ENCODE results near the gene GALM.
"Not testable (repeated sequence)": the region's sequence is repeated elsewhere in the genome, so short reads cannot be mapped to it uniquely, and the experiment has no call there.

The GALM gene

DNA sequence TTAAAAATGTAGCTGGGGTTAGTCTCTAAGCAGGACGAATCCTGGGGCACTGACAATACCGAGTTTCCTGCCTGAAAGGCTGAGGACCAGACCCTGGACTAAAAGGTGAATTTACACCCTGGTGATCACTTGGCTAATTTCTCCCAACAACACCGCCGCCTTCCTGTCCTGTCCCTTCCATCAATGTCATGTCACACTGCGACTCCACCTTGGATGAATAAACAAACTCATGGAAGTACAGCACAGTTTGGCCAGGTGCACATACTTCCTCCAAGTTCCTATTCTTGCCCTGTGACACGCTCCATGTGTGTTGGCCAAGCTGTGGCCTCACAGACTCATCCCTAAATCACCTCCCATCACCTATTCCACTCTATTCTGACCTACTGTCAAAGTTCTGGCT is 15.9 kb upstream of the GALM start:
- ATAC-seq = no peak

DNA sequence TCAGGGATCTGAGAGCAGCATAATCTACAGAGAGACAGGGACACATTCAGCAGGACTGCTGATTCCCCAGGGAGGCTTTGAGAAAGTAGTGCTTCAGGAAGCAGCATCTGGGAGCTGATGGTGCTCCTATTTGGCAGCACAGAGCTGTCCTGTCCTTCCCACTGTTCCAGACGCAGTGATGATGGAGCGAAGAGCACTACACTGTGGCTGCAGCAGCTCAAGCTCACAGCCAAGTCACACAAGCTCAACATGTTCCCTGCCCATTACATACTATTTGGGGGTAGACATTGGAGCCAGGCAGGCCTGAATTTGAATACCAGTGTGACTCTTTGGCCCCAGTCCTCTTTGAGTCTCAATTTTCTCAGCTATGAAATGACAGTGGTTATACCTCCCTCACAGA is 15.2 kb upstream of the GALM start:
- no peak for ATAC-seq

DNA sequence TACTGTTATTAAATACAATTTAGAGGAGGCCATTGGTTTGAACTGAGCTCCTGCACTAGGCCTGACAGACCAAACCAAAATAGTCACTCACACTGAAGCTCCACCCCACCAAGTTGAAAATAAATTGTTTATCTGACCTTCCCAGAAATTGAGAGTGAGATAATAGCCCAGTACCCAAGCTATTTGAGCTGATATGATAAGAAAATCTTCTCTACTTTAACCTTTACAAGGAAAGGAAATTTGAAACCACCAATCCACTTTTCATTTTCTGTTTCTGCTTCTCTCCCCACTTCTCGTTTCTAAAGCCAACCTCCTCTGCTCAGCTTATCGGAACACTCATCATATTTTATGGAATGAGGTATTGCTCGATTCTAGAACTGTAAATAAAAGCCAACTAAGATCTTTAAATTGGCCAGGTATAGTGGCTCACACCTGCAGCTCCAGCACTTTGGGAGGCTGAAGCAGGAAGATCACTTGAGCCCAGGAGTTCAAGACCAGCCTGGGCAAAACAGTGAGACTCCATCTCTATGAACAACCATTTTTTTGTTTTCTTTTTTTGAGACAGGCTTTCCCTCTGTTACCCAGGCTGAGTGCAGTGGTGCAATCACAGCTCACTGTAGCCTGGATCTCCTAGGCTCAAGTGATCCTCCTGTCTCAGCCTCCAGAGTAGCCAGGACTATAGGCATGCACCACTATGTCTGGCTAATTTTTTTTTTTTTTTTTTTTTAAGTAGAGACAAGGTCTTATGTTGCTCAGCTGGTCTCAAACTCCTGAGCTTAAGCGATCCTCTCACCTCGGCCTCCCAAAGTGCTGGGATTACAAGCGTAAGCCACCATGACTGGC is 13.3 kb upstream of the GALM start:
- peak in 1 of 2 donors; percentile 1 for ATAC-seq

DNA sequence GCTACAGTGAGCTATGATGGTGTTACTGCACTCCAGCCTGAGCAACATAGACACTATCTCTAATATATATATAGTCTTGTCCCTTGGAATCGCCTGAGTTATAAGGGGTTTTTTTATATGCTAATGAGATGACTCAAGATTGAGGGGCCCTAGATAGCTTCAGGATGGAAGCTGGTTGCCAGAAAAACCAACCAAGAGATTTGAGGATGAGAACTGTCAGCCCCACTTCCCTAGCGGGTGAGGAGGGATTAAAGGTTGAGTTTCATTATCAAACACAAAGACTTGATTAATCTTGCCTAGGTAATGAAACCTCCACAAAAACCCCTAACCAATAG is 12.6 kb upstream of the GALM start:
- peak in 1 of 2 donors; percentile 52 for ATAC-seq

DNA sequence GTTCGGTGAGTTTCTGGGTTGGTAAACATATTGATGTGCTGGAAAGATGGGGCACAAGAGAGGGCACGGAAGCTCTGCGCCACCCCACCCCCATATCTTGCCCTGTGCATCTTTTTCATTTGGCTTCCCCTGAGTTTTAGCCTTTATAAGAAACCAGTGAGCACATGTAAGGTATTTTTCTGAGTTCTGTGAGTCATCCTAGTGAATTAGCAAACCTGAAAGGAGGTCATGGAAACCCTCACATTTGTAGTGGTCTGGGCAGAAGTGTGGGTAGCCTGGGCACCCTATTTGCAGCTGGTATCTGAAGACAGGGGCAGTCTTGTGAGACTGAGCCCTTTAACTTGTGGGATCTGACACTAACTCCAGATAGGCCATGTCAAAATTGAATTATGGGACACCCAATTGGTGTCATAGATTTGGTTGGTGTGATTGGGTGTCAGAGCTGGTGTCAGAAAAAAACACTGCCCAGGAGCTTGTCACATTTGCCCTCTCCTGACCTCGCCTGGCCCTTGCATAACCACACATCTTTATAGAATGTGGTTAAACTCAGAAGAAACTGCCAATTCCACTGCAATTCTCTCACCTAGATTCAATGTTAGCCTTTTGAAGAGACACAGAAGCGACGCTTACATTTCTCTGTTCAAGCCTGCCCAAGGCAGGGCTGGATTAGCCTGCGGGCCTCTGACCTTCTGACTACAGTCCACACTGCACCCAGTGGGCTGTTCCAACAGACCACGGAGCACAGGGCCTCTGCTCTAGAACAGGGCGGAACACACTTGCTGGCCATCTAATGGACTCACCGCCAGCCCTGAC is 12.0 kb upstream of the GALM start:
- peak; percentile 83 to 84 for ATAC-seq

DNA sequence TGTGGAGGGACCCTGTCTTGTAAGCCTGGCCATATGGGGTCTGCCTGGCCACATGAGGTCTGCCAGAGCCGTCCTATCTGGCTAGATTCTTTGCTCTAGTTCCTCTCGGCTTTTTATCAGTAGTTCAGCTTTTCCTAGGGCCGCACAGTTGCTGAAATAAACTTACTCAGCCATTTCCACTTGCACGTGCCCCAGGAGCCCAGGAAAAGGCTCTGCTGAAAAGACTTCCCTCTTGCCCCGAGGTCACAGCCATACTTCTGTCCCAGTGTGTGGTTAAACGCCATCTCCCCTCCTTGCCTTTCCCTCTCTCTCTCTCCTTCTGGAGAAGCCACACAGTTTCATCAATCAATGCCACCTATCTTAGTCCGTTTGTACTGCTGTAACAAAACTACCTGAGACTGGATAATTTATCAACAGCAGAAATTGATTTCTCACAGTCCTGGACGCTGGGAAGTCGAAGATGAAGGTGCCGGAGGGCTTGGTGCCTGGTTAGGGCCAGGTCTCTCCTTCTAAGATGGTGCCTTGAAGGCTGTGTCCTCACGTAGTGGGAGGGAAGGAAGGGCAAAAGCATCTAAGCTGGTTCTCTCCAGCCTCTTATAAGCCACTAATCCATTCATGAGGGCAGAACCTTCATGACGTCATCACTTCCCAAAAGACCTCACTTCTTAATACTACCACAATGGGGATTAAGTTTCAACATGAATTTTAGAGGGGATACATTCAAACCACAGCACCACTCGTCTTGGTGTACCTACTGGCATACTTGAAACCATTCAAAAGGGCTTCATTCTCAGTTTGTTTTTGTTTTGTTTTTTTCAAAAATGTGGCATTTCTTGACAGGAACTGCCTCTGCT is 11.2 kb upstream of the GALM start:
- ATAC-seq = no peak

DNA sequence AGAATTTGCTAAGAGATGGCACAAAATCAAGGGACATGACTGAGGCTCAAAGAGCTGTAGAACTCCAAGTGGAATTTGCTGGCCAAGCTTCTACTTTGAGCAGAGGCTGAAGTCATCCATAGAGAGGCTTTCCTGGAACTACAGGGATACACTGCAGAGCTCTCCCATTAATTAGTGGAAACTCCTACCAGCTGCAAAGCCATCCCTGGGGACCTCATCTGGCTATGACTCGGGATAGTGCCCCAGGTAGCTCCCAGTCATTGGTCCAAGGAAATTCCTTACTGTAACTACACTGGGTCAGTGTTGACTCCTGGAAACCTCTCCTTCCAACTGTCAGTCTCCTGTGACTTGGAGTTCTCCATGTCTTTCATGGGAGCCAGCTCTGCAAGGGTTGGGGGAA is 10.5 kb upstream of the GALM start:
- ATAC-seq = no peak

DNA sequence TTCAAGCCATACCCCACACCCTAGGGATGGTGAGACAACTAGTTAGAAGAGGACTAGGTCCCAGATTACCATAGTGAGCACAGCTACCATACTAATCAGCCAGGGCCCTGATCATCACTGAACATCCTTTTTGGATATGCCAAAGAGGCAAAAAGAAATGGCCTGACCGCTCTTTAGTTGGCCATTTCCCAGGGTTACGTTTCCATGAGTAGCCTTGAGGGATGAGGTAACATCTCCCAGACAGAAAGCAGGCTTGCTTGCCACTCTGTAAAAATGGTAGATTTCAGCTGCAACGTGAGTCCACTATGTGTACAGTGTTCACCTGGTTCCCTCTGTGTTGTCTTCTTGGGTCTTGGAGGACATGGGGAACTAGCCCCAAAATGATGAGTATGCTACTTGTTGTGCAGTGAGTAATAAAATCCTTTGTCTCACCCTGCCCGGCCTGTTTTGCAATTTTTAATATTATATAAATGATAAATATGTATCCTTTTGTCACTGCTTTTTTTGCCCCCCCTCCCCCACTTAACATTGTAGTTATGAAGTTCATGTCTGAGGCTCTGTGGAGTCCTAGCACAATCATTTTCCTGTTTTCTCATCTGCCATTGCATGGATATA is 8.9 kb upstream of the GALM start:
- ATAC-seq = no peak

DNA sequence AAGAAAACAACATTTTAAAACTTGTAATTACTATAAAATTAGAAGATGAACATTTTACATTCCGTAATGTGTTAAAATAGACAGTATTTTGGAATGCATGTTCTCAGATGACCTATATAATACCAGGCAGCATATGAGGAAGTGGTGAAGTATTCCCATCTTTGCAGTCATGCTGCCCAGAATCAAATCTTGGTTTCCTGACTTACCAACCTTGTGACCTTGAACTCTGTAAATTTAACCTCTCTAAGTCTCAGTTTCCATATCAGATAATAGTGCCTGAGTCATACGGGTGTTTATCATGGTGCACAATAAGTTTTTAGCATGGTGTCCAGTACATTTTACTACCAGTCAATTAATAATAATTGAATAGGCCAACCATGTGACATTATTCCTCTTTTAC is 7.3 kb upstream of the GALM start:
- ATAC-seq = no peak

DNA sequence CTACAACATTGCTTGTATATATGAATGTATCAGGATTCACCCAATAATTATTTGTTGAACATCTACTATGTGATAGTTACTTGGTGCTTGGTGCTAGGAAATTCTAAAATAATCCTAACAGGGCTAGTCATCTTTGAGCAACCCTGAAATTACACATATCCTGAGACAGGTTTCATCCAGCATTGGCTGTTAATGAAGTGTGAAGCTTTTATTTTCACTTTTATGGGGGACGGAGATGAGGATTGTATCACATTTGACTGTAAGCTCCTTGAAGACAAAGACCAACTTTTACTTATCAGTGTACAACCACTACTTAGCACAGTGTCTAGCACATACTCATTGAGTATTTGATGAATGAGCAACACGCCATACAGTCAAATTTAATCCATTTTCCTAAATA is 6.8 kb upstream of the GALM start:
- peak in 1 of 2 donors; percentile 18 for ATAC-seq

DNA sequence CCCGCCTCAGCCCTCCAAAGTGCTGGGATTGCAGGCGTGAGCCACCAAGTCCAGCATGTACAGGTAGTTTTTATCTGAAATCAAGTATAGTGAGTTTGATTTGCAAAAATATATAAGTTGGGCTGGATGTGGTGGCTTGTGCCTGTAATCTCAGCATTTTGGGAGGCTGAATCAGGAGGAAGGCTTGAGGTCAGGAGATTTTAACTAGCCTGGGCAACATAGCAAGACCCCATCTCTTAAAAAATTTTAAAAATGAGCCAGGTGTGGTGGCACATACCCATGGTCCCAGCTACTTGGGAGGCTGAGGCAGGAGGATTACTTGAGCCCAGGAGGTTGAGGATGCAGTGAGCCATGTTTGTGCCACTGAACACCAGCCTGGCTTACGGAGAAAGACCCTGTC is 5.6 kb upstream of the GALM start:
- no peak for ATAC-seq

DNA sequence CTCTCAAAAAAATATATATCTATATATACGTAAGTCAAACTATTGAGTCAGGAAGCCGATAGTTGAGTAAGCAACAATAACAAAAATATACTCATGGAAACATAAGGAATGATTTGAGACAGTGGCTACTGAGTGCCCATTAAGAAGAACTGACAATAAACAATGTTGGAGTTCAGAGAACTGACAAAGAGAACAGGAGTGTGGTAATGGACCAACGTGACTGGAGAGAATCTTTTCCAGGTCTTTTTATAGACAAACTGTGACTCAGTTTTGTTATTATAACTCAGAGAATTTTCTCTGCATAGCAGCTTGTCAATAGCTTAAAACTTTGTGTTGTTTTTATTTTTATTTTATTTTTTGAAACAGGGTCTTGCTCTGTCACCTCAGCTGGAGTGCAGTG is 4.6 kb upstream of the GALM start:
- no peak for ATAC-seq

DNA sequence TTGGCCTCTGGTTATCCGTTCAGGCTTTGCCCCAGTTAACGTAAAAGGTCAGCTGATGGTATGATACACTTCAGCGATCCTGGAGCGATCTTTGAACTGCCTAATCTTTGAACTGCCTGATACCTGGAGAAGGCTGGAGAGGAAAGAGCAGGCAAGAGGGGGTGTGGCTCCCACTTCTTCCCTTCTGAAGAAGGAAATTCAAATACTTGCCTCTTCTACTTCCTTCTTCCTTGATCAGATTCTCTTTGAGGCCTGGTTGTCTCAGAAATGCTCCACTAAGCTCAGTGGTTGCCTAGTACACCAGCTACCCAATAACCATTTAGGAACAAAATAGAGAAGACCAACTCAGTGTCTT is 619 bp downstream of the GALM start:
- ATAC-seq = peak; percentile 1 to 11

DNA sequence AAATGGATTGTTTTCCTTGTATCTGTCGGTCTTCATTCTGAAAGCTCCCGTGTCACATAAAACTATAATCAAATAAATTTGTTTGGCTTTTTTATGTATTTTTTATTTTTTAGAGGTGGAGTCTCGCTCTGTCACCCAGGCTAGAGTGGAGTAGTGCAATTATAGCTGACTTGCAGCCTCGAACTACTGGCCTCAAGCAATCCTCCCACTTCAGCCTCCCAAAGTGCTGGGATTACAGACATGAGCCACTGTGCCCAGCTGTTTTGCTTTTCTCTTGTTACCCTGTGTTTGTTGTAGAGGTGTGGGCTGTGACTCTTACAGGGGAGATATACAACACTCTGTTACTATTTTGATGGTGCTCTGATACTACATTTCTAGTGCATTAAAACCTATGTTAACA is 2.2 kb downstream of the GALM start:
- ATAC-seq = no peak

DNA sequence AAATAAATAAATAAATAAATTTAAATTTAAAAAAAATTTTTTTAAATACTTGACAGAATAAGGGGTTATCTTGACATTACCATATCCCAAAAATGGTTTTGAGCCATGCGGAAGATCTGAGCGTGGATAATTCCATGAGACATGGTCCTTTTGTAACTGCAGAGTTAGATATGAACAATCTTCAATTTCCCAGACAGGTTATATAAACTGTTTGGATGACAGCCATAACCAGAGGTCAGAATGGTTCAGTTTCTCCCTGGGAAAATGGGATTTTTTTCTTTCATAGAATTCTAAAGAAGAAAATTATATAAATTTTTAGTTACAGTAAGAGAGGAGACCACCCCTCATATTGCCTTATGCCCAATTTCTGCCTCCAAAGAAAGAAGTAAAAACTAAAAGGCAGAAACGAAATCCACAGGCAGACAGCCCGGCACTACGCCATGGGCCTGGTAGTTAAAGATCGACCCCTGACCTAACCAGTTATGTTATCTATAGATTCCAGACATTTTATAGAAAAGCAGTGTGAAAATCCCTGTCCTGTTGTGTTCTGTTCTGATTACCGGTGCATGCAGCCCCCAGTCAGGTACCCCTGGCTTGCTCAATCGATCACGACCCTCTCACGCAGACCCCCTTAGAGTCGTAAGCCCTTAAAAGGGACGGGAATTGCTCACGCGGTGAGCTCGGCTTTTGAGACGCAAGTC is 3.0 kb downstream of the GALM start:
- ATAC-seq = no peak

DNA sequence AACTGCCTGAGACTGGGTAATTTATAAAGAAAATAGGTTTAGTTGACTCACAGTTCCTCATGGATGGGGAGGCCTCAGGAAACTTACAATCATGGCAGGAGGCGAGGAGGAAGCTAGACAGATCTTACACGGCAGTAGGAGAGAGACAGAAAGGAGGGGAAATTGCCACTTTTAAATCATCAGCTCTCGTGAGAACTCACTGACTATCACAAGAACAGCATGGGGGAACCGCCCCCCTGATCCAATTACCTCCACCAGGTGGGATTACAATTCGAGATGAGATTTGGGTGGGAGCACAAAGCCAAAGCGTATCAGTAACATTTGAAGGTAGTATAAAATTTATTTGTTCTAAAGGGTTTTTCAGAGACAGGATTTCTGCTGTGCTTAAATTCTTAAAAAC is 5.4 kb downstream of the GALM start:
- no peak for ATAC-seq

DNA sequence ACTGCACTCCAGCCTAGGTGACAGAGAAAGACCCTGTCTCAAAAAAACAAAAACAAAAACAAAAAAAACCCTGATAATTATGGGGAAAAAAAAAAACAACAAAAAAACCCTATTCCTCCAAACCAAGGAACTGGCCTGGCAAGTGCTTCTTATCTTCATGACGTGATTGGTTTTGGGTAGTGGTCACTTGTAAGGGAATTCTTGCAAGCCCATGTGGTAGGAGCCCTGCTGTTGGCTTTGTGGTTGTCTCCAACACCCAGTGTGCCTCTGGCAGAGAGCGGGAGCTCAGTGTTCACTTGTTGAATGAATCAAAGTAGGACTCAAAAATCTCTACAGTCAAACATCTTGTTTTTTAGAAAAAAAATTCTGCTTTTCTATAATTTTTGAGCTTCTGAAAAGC is 6.0 kb downstream of the GALM start:
- no peak for ATAC-seq

DNA sequence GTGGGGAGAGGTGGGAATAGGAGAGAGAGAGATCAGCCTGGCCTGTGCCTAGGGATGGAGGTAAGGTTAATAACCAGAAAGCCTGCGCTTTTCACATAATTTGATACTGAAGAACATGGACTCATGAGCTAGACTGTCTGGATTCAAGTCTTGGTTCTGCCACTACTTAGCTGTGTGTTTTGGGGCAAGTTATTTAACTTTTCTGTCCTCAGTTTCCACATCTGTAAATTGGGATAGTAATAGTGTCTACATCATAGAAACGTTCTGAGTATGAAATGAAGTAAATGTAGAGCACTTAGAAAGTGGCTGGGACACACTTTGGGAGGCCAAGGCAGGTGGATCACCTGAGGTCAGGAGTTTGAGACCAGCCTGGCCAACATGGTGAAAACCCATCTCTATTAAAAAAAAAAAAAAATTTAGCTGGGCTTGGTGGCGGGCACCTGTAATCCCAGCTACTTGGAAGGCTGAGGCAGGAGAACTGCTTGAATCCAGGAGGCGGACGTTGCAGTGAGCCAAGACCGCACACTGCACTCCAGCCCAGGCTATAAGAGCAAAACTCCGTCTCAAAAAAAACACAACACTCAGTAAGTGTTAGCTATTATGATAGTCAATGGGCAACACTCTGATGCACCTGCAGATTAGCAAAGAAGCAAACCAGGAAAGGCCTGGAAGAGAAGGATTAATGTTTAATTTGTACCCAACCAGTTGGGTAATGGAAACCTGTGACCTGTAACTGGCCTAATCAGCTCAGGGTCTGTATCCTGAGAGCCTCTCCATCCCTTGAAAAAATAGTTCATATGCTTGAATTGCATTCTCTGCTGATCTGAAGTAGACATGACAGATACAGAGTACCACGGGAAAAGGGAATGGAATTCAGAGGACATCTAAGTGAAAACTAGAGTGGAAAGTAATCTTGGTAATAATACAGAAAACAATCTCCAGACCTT is 6.8 kb downstream of the GALM start:
- no peak for ATAC-seq

DNA sequence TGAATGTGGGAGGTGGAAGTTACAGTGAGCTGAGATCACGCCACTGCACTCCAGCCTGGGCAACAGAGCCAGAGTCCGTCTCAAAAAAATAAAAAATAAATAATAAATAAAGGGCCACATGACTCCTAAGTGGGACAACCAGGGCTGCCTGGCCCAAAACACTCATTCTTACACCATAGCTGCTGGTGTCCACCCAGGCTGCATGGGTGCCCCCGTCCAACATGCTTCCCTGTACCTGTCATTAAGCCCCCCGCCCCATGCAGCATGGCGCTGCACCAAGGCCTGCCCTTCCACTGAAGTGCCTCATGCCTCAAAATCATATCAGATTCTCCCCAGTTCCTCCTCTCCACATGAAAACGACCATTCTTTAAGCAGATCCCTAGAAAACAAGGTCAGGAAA is 10.8 kb downstream of the GALM start:
- no peak for ATAC-seq

DNA sequence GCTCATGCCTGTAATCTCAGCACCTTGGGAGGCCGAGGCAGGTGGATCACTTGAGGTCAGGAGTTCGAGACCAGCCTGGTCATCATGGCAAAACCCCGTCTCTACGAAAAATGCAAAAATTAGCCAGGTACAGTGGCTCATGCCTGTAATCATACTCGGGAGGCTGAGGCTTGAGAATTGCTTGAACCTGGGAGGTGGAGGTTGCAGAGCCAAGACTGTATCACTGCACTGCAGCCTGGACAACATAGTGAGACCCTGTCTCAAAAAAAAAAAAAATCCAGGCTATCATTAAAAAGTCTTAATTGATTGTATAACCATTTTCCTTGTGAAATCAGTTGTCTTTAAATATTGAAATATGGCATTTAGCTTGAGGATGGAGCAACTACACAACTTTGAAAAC is 15.0 kb downstream of the GALM start:
- ATAC-seq = not testable (repeated sequence)

DNA sequence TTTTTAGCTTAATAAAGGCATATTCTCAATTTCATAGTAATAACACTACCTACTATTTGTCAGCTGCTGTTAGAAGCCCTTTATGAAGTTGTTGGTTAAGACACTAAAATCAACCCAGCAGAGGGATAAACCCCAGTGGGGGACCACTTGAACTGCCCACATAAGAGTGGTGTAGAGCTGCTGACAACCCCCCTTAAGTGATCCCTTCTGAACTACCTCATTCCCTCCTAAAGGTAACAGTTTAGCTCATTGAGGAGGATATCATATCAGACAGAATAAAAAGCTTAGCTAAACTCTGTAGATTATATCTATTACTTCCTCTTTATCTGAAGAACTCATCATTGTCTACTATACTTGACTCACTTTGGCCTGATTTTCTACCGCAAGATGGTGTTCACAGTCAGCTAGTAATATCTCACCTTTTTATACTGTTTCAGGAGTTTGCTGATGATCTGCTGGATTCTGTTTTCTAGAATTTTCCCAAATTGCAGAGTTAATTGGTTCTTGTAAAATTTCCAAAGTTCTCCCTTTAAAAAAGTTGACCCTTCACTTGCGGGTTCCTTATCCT is 16.2 kb downstream of the GALM start:
- ATAC-seq = peak; percentile 88 to 90
